Trophoblast cell (in vitro differentiated cells and primary cell): ENCODE data around the gene ZMAT5.

Experiments
- DNase-seq, 2 donors: peaks; one replicate each; pipeline ENCODE4 v3.0.0-alpha.2; 2016
- H2AFZ ChIP-seq: 2 replicates; pipeline ENCODE4 v1.6.1; 2013; ENCODE audit warnings: low read length, moderate library complexity, mild to moderate bottlenecking; ENCODE audit not compliant: insufficient read depth, poor library complexity
- H2AK5ac ChIP-seq: 2 replicates; pipeline ENCODE4 v1.6.1; 2013; ENCODE audit warnings: mild to moderate bottlenecking, low read length
- H2BK120ac ChIP-seq: 2 replicates; pipeline ENCODE4 v1.6.1; 2013; ENCODE audit warnings: low read length, mild to moderate bottlenecking, moderate library complexity; ENCODE audit not compliant: insufficient read depth, poor library complexity
- H2BK12ac ChIP-seq: 2 replicates; pipeline ENCODE4 v1.6.1; 2013; ENCODE audit warnings: mild to moderate bottlenecking, low read length, moderate library complexity
- H2BK5ac ChIP-seq: 2 replicates; pipeline ENCODE4 v1.6.1; 2013; ENCODE audit warnings: low read length, low read depth, moderate library complexity, mild to moderate bottlenecking; ENCODE audit not compliant: poor library complexity
- H3K14ac ChIP-seq: 2 replicates; pipeline ENCODE4 v1.6.1; 2013; ENCODE audit warnings: mild to moderate bottlenecking, low read length
- H3K18ac ChIP-seq: 2 replicates; pipeline ENCODE4 v1.6.1; 2013; ENCODE audit warnings: mild to moderate bottlenecking, low read length
- H3K23ac ChIP-seq: 2 replicates; pipeline ENCODE4 v1.6.1; 2013; ENCODE audit warnings: low read length
- H3K27ac ChIP-seq: 2 replicates; pipeline ENCODE4 v1.5.1; 2013; ENCODE audit warnings: low read depth, mild to moderate bottlenecking, inconsistent platforms, low read length, moderate library complexity
- H3K27me3 ChIP-seq: 2 replicates; pipeline ENCODE4 v1.6.1; 2013; ENCODE audit warnings: inconsistent platforms, mild to moderate bottlenecking, low read length, moderate library complexity; ENCODE audit not compliant: insufficient read depth
- H3K36me3 ChIP-seq, 2 experiments: 1 replicate in 1 of 2; 2 replicates in 1 of 2; pipeline ENCODE4 v1.6.1; 2013; ENCODE audit warnings: low read length in 2 of 2, mild to moderate bottlenecking in 2 of 2, moderate library complexity in 1 of 2; ENCODE audit not compliant: insufficient read depth in 2 of 2, control insufficient read depth in 1 of 2
- H3K4ac ChIP-seq: 2 replicates; pipeline ENCODE4 v1.6.1; 2013; ENCODE audit warnings: low read depth, mild to moderate bottlenecking, low read length, moderate library complexity
- H3K4me1 ChIP-seq, 2 experiments: 1 replicate in 1 of 2; 2 replicates in 1 of 2; pipeline ENCODE4 v1.6.1; 2013; ENCODE audit warnings: low read length in 2 of 2, mild to moderate bottlenecking in 2 of 2, moderate library complexity in 1 of 2; ENCODE audit not compliant: insufficient read depth in 2 of 2, control insufficient read depth in 1 of 2
- H3K4me2 ChIP-seq: 2 replicates; pipeline ENCODE4 v1.6.1; 2013; ENCODE audit warnings: inconsistent platforms, mild to moderate bottlenecking, low read length, moderate library complexity
- H3K4me3 ChIP-seq: 2 replicates; pipeline ENCODE4 v1.5.1; 2013; ENCODE audit warnings: mild to moderate bottlenecking, low read depth, low read length, inconsistent platforms
- H3K79me1 ChIP-seq: one replicate; pipeline ENCODE4 v1.6.1; 2013; ENCODE audit warnings: low read length
- H3K79me2 ChIP-seq: 2 replicates; pipeline ENCODE4 v1.6.1; 2013; ENCODE audit warnings: low read length, mild to moderate bottlenecking; ENCODE audit not compliant: control insufficient read depth, insufficient read depth, poor library complexity
- H3K9ac ChIP-seq: 2 replicates; pipeline ENCODE4 v1.6.1; 2013; ENCODE audit warnings: mild to moderate bottlenecking, low read length
- H3K9me3 ChIP-seq: 2 replicates; pipeline ENCODE4 v1.6.1; 2013; ENCODE audit warnings: low read depth, mild to moderate bottlenecking, control low read depth, inconsistent platforms, low read length; ENCODE audit not compliant: insufficient read depth
- H4K12ac ChIP-seq: 2 replicates; pipeline ENCODE4 v1.6.1; 2013; ENCODE audit warnings: low read depth, mild to moderate bottlenecking, low read length, moderate library complexity
- H4K8ac ChIP-seq: 2 replicates; pipeline ENCODE4 v1.6.1; 2013; ENCODE audit warnings: low read depth, mild to moderate bottlenecking, low read length, moderate library complexity
- H4K91ac ChIP-seq: one replicate; pipeline ENCODE4 v1.6.1; 2013; ENCODE audit warnings: low read depth, mild to moderate bottlenecking, low read length, moderate library complexity
- WGBS: extraction: QIAGEN DNeasy Blood & Tissue Kit; methylation state at CpG from one replicate; pipeline ENCODE4 v1.1.7; 2013; ENCODE audit warnings: missing lambda C conversion rate; ENCODE audit not compliant: insufficient read length, insufficient coverage; ENCODE audit errors: extremely low coverage; 5-methylcytosine and 5-hydroxymethylcytosine counted together

The ZMAT5 gene

DNA sequence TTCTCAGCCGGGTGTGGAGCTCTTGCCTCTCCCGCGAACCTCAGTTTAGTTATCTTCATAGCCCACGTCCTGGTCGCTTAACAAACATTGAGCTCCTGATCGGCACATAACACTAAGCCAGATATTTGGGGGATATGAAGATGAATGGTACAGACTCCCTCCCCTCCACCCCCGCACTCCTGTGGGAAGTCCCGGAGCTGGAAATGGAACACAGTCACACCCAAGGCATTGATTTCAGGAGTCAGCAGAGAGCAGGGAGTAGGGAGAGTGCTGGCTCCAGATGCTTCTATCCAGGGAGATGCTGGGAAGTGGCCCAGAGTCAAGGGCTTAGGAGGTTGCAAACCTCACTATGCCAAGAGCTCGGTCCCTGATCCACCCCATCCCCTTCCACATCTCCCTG, 73.1 kb downstream of the ZMAT5 start:
- Histone ChIP-seq H2BK120ac (no peak overlapping the region), H3K4me1 (peaks cover 14 to 20% of the 10 kb centered on the region in 2 experiments), H3K4me2 (no peak overlapping the region), H2AFZ (no peak overlapping the region), H3K36me3 (peaks cover 1 to 16% of the 10 kb centered on the region in 2 experiments), H3K27me3 (no peaks in the 10 kb centered on the region), H3K18ac (no peak overlapping the region), H4K91ac (no peak overlapping the region), H3K4me3 (no peak overlapping the region), H2BK12ac (no peak overlapping the region), H2BK5ac (no peak overlapping the region), H3K27ac (no peak overlapping the region), H3K9ac (no peak overlapping the region), H4K12ac (no peak overlapping the region), H4K8ac (no peak overlapping the region), H3K23ac (no peak overlapping the region), H3K79me2 (no peaks in the 10 kb centered on the region), H3K79me1 (no peaks in the 10 kb centered on the region), H3K4ac (no peak overlapping the region), H3K9me3 (no peaks in the 10 kb centered on the region), H3K14ac (no peak overlapping the region), H2AK5ac (no peak overlapping the region)
- no CpG with 5 or more reads among the region's 9 CpGs for WGBS
- no peak for DNase-seq

DNA sequence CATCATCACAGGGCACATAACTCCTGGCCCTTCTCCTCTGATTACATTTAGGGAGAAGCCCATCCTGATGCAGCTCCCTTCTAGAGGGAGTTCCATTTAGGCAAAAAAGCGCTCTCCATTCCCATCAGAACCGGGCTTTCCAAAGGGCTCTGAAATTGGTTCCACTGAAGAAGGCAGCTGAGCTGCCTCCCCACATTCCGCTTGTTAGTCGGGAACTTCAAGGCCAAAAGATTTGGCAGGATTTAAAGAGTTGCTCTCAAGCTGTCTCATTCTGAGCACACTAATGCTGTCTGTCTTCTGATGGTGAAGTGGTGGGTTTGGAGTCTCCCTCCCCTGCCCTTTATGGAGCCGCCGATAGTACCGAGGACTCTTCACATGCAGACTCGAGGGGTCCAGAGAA, 73.6 kb downstream of the ZMAT5 start:
- Histone ChIP-seq H3K9me3 (no peaks in the 10 kb centered on the region), H3K9ac (no peak overlapping the region), H3K79me2 (no peaks in the 10 kb centered on the region), H3K18ac (no peak overlapping the region), H3K27ac (no peak overlapping the region), H4K91ac (no peak overlapping the region), H3K27me3 (no peaks in the 10 kb centered on the region), H3K4me3 (no peak overlapping the region), H2AFZ (no peak overlapping the region), H3K14ac (no peak overlapping the region), H3K36me3 (peaks cover 1 to 16% of the 10 kb centered on the region in 2 experiments), H4K12ac (no peak overlapping the region), H3K23ac (no peak overlapping the region), H2BK5ac (no peak overlapping the region), H2BK120ac (no peak overlapping the region), H3K79me1 (no peaks in the 10 kb centered on the region), H3K4ac (no peak overlapping the region), H3K4me2 (no peak overlapping the region), H2AK5ac (no peak overlapping the region), H4K8ac (no peak overlapping the region), H2BK12ac (no peak overlapping the region), H3K4me1 (peaks cover 17 to 23% of the 10 kb centered on the region in 2 experiments)
- WGBS, result no CpG with 5 or more reads among the region's 8 CpGs
- DNase-seq, result no peak

- Histone ChIP-seq H3K27me3 (no peaks in the 10 kb centered on the region), H3K18ac (no peak overlapping the region), H2AK5ac (no peak overlapping the region), H3K9me3 (no peaks in the 10 kb centered on the region), H4K91ac (no peak overlapping the region), H3K4me1 (peaks cover 24 to 30% of the 10 kb centered on the region in 2 experiments), H2AFZ (no peak overlapping the region), H2BK120ac (no peak overlapping the region), H3K4ac (no peak overlapping the region), H3K23ac (no peak overlapping the region), H3K36me3 (peaks cover 1 to 16% of the 10 kb centered on the region in 2 experiments), H4K8ac (no peak overlapping the region), H3K27ac (no peak overlapping the region), H3K14ac (no peak overlapping the region), H3K79me1 (no peaks in the 10 kb centered on the region), H3K79me2 (no peaks in the 10 kb centered on the region), H2BK5ac (no peak overlapping the region), H3K4me3 (no peak overlapping the region), H2BK12ac (no peak overlapping the region), H4K12ac (no peak overlapping the region), H3K4me2 (no peak overlapping the region), H3K9ac (no peak overlapping the region)
- no CpG with 5 or more reads among the region's 4 CpGs for WGBS
- no peak for DNase-seq
These were observed 74.5 kb downstream of the ZMAT5 start for GRCh38 chr22:29692327-29692640.

GRCh38 chr22:29691636-29692326, 75.0 kb downstream of the ZMAT5 start:
- Histone ChIP-seq H3K9me3 (no peaks in the 10 kb centered on the region), H2BK12ac (no peak overlapping the region), H2AFZ (no peak overlapping the region), H4K12ac (no peak overlapping the region), H3K4ac (no peak overlapping the region), H2AK5ac (no peak overlapping the region), H3K27me3 (no peaks in the 10 kb centered on the region), H3K36me3 (peaks cover 1 to 16% of the 10 kb centered on the region in 2 experiments), H4K8ac (no peak overlapping the region), H3K4me2 (no peak overlapping the region), H4K91ac (no peak overlapping the region), H3K4me1 (peaks cover 24 to 30% of the 10 kb centered on the region in 2 experiments), H3K27ac (no peak overlapping the region), H3K4me3 (no peak overlapping the region), H3K23ac (no peak overlapping the region), H3K9ac (no peak overlapping the region), H2BK120ac (no peak overlapping the region), H3K14ac (no peak overlapping the region), H3K79me1 (no peaks in the 10 kb centered on the region), H2BK5ac (no peak overlapping the region), H3K18ac (no peak overlapping the region), H3K79me2 (no peaks in the 10 kb centered on the region)
- WGBS, result no CpG with 5 or more reads among the region's 13 CpGs
- peak; percentile 16 to 77 for DNase-seq
